Measurements from ENCODE around the gene SPEG. TPM values are rescaled to one million over a fixed set of nuclear protein-coding genes. Genes with fewer than 3 reads are reported as not detected.

SPEG gene
- total and polyA plus RNA-seq, 2 of the 8 experiments (the other 6 are each of a cell fraction or from before 2014, with no cell fraction given): 19.9 to 32.0 TPM

GRCh38 chr2:219543596-219544358, 109.1 kb downstream of the SPEG start, which contains the start of the genes CHPF and TMEM198 (continued):
- TF ChIP-seq RAD21 (IDR thresholded peaks at IDR 0.05 in 1 of 2, conservative IDR thresholded peaks at IDR 0.05 in 1 of 2; ENCODE audit: low read depth in 2 of 2, low read length in 2 of 2) (no peak; a peak in 1 of 4 replicates), MAFK (IDR thresholded peaks at IDR 0.05; ENCODE audit: low read depth, low read length) (no peak), MAX (IDR thresholded peaks at IDR 0.05) (peak; percentile 61), CHD7 (IDR thresholded peaks at IDR 0.05; ENCODE audit: insufficient replicate concordance, low read length) (no peak), JUN (IDR thresholded peaks at IDR 0.05; ENCODE audit: low read depth, low read length) (0 out of 2 replicates have a peak, but pooled peaks have one; percentile 38), TAF1 (IDR thresholded peaks at IDR 0.05; ENCODE audit: low read depth, low read length) (peak; percentile 66), SRF (IDR thresholded peaks at IDR 0.05; ENCODE audit: low read depth, low read length) (0 out of 2 replicates have a peak, but pooled peaks have one; percentile 3)
